Muscle layer of duodenum (tissue), 2 donors: Measurements from ENCODE around the gene DPP4.

ENCODE experiments used
- H3K27ac ChIP-seq: one replicate; pipeline ENCODE4 v1.7.0; 2013; ENCODE audit warnings: mild to moderate bottlenecking, low read length
- H3K27me3 ChIP-seq: one replicate; pipeline ENCODE4 v1.7.0; 2013; ENCODE audit warnings: low read depth, mild to moderate bottlenecking, control low read depth, low read length
- H3K36me3 ChIP-seq, 2 donors: one replicate each; pipeline ENCODE4 v1.7.0; 2013; ENCODE audit warnings: low read length in 2 of 2, control low read depth in 1 of 2, mild to moderate bottlenecking in 1 of 2; ENCODE audit not compliant: insufficient read depth in 2 of 2, control insufficient read depth in 1 of 2
- H3K4me1 ChIP-seq, 2 donors: one replicate each; pipeline ENCODE4 v1.7.0; 2013; ENCODE audit warnings: low read length in 2 of 2, mild to moderate bottlenecking in 2 of 2, control low read depth in 1 of 2, moderate library complexity in 1 of 2; ENCODE audit not compliant: insufficient read depth in 2 of 2, control insufficient read depth in 1 of 2
- H3K4me3 ChIP-seq, 2 donors: one replicate each; pipeline ENCODE4 v1.7.0; 2013; ENCODE audit warnings: low read length in 2 of 2, low read depth in 1 of 2, mild to moderate bottlenecking in 1 of 2
- H3K9me3 ChIP-seq, 2 donors: one replicate each; pipeline ENCODE4 v1.7.0; 2013; ENCODE audit warnings: low read length in 2 of 2, control low read depth in 1 of 2, mild to moderate bottlenecking in 1 of 2; ENCODE audit not compliant: control insufficient read depth in 1 of 2
- donor health status: healthy.

Gene DPP4

DNA sequence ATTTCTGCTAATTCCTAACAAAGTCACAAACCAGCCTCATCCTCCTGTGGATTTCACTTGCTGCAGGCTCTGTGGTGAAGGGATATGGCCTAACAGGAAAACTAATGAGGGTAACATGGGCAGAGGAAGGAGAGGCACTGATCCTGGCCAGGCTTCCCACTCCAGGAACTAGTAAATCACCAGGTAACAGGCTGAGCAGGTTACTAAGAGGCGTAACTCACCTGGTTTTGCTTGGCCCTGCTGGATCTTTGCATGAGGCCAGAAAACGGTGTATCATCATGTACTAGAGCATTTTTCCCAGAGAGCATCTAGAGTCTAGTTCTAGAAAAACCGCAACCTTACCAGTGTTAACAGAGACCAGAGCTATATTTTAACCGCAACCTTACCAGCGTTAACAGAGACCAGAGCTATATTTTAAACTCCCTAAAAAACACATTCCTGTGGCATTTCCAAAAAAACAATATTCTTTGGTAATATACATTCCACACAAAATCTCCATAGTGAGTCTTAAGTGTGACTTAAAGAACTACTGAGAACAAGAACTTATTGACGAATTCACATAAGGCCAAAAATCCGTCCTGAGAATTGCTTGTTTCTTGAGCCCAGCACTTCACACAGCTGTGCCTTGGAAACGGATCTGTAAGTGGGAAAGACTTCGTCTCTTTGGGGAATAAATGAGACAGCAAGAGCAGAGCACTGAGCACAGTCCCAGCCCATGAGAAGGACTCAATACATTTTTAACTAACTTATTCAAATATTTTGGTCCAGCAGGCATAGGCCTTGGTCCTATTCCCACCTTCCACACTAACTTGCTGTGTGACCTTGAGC is 43.4 kb downstream of the DPP4 start:
- no peaks in the 10 kb centered on the region for H3K36me3 ChIP-seq
- no peak overlapping the region for H3K27ac ChIP-seq
- H3K27me3 ChIP-seq, result no peaks in the 10 kb centered on the region
- peaks cover 0 to 13% of the 10 kb centered on the region in 2 donors for H3K4me1 ChIP-seq
- no peaks in the 10 kb centered on the region for H3K9me3 ChIP-seq
- no peak overlapping the region for H3K4me3 ChIP-seq

DNA sequence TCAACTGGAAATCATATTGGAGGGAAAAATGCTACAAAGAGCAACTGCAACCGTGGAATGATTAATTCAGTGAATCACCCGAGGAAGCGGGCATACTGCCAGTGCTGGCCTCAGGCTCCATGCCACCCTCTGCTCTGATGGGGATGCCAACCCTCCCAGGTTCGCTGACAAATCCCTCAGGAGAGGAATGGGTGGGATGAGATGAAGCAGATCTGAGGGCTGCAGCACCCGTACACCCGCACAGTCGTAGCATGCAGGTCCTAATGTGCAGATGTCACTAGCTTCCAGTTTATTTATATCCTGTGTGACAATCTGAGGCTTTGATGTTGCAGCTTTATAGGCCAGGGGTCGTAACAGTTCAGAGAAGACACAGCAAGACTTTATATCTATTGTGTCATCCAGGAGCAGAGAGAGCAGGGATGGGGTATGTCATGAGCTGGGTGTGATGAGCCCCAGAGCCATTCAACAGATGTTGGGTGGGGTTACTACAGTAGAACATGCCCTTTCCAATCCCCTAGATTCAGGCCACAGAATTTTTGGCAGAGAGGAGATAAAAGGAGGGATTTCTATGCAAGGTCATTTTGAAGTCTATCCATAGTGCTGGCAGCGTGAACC is 44.6 kb downstream of the DPP4 start:
- no peaks in the 10 kb centered on the region for H3K27me3 ChIP-seq
- no peaks in the 10 kb centered on the region for H3K36me3 ChIP-seq
- no peak overlapping the region for H3K27ac ChIP-seq
- H3K4me1 ChIP-seq, result peaks cover 0 to 13% of the 10 kb centered on the region in 2 donors
- H3K9me3 ChIP-seq, result no peaks in the 10 kb centered on the region
- no peak overlapping the region for H3K4me3 ChIP-seq

DNA sequence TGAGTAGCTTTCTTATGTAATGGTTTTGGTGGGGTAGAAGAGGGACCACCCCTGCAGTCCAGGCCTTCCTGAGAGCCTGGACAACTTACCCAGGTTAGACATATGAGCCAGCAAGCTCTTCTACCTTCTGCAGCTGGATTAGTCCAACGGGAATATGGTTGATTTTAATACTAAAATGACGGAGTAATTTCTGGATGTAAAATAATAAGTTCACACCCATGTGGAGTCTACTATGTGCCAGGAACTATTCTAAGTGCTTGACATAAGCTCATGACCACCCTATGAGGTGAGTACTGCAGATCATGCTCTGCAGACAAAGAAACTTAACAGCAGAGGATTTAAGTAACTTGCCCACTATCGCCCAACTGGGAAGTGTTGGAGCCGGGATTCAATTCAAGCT is 45.5 kb downstream of the DPP4 start:
- Histone ChIP-seq H3K4me3 (no peak overlapping the region), H3K4me1 (peaks cover 0 to 13% of the 10 kb centered on the region in 2 donors), H3K27ac (no peak overlapping the region), H3K27me3 (no peaks in the 10 kb centered on the region), H3K9me3 (no peaks in the 10 kb centered on the region), H3K36me3 (no peaks in the 10 kb centered on the region)

DNA sequence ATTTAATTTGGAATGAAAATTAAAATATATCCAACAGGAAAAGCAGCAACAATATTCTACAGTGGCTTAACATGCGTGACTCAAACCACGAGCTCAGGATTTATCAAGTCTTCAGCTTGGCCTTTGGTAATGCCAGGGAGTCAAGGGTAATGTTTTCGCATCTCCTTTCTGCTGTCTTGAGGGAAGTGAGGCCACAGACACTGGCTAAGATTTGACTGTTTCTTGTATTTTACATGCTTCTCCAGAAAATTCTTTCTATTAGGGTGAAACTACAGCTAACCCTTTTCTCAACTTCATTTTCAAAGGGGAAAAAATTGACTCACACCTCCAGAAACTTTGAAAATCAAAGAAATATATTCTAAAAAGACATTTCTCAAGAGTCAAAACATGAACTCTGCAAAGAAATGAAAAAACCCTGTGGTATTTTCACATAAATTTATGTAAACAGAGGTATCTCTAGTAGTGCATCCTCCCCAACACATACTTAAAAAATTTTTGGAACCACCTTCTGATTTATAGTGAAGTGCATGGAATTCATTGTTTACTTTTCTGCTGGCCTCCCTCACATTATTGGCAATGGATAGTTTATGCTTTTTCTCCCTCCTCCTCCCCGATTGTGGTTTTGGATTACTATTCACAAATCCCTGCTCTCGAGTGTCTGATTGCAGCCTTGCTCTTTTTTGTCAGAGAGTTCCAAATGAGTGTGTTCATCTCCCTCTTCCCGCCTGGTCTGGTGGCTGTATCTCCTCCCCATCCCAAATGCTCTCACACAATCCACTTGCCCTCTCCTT is 48.7 kb downstream of the DPP4 start:
- H3K27me3 ChIP-seq, result no peaks in the 10 kb centered on the region
- no peaks in the 10 kb centered on the region for H3K36me3 ChIP-seq
- H3K27ac ChIP-seq, result no peak overlapping the region
- H3K4me1 ChIP-seq, result peaks cover 0 to 19% of the 10 kb centered on the region in 2 donors
- H3K9me3 ChIP-seq, result no peaks in the 10 kb centered on the region
- no peak overlapping the region for H3K4me3 ChIP-seq

DNA sequence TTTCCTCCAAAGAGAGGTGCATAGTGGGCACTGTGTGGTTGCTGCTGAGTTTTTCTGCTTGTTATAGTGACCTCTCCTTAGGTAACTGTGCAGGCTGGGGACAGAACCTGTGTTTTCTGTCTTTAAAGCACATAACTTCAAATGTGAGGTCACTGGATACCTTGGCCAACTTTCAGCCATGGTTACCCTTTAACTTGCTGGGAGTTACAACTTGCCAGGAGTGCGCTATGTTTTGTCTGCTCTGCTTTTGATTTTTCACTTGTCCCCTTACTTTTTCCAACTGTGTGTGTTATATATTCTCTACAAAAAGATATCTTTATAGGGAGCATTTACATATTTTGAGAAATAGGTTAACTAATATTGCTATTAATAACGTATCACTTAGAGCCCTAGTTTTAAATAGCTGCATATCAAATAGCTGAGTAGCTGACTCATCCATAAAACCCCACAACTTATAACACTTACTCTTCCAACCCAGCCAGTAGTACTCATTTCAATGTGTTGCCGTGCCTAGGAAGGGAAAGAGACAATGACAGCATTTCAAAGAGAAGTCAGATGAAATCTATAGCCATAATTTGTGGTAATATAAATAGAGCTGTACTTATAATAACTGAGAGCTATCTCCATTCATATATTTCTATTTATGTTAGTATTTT is 51.6 kb downstream of the DPP4 start:
- H3K36me3 ChIP-seq, result no peaks in the 10 kb centered on the region
- no peak overlapping the region for H3K4me3 ChIP-seq
- H3K27ac ChIP-seq, result no peak overlapping the region
- no peaks in the 10 kb centered on the region for H3K27me3 ChIP-seq
- H3K4me1 ChIP-seq, result peaks cover 0 to 6% of the 10 kb centered on the region in 2 donors
- H3K9me3 ChIP-seq, result no peaks in the 10 kb centered on the region

DNA sequence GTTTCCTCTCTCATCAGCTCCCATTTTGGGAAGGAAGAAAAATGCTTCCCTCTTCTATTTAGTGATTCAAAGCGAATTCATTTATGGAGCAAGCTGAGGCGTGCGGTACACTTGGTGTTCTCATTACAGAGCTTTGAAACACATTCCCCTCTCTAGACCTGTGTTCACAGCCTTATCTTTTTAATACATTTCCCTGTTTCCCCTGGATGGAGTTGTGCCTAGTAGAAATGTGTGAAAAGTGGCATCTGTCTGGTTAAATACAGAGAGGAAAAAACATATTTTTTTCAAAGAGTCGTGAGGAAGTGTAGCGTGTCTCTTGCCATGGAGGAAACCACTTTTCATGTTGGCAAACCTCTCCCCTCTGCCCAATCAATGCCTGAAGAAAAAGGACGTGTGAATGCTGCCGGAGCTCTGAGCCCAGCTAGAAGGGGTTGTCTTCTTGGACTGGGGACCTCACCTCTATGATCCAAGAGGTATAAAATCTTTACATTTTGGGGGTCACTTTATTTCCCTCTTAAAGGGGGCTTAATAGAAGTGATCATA is 52.4 kb downstream of the DPP4 start:
- no peaks in the 10 kb centered on the region for H3K27me3 ChIP-seq
- peaks cover 0 to 6% of the 10 kb centered on the region in 2 donors for H3K4me1 ChIP-seq
- no peaks in the 10 kb centered on the region for H3K36me3 ChIP-seq
- no peak overlapping the region for H3K4me3 ChIP-seq
- H3K27ac ChIP-seq, result no peak overlapping the region
- no peaks in the 10 kb centered on the region for H3K9me3 ChIP-seq

DNA sequence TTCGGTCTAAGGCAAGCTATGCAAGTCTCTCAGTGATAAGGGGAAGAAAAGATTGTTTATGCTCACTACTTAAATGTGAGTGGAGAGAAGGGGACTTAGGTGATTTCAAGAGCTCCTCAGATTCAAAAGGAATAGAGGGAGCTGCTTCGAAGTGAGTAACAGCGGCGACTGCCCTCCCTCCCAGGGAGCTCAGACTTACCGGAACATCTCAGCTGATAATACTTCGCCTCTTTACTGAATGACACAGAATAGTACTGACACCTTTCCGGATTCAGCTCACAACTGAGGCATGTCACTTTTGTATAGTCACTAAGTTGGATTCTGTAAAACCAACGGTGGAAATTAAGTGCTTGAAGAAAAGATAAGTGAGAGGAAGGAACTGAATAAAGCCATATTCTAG is 55.5 kb downstream of the DPP4 start:
- Histone ChIP-seq H3K27ac (no peak overlapping the region), H3K4me1 (peaks cover 0 to 6% of the 10 kb centered on the region in 2 donors), H3K4me3 (no peak overlapping the region), H3K36me3 (no peaks in the 10 kb centered on the region), H3K9me3 (no peaks in the 10 kb centered on the region), H3K27me3 (no peaks in the 10 kb centered on the region)

DNA sequence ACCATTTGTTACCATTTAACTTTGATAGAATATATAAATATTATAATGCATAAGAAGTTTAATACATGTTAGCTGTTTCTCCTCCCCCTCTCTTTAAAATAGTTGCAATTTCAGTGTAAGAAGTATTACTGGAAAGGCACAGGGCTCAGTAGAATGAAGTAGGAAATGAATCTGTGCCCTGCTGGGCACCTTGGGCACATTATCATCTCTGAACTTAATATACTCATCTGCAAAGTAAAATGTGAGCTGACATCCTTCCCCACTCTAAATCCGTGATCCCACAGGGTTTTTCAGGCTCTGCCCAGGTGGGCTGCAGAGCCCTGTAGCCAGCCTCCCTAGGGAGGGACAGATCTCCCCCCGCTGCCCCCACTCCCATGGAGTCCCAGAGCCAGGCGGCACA is 56.8 kb downstream of the DPP4 start:
- Histone ChIP-seq H3K27ac (no peak overlapping the region), H3K4me1 (no peaks in the 10 kb centered on the region), H3K36me3 (no peaks in the 10 kb centered on the region), H3K4me3 (no peak overlapping the region), H3K27me3 (no peaks in the 10 kb centered on the region), H3K9me3 (no peaks in the 10 kb centered on the region)

DNA sequence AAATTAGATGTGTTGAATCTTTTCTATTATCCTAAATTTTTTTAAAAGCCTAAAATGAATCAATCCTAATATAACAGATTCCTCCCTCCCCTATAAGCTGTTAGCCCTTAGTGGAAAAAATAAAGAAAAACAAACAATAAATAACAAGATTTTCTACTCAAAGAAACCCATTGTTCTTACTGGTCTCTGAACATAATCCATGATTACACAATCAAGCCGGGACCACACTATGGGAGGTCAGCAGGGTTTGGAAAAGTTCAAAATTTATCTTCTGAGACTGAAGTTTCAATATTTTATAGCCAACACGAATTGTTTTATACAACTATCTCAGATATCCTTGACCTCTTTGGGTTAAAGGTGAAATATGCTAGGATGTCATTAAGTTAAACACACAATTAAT is 57.9 kb downstream of the DPP4 start:
- Histone ChIP-seq H3K9me3 (no peaks in the 10 kb centered on the region), H3K4me1 (no peaks in the 10 kb centered on the region), H3K4me3 (no peak overlapping the region), H3K27me3 (no peaks in the 10 kb centered on the region), H3K36me3 (no peaks in the 10 kb centered on the region), H3K27ac (no peak overlapping the region)

DNA sequence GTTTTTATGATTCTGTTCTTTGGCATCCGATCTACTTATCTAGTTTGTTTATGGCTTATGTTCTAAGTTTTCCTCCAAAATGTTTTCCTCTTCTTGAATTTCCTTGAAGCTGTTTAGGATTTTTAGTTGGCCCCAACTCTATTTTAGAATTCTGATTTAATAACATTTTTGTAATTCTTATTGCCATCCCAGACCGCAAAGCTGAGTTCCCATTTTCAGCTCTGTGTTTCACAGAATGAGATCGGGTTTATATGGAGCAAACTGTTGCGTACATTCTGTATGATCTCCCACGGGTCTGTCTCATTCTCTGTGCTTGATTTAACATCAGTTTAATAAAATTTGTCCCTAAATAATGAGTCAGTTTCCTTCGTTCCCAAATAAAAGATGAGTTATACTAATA is 59.3 kb downstream of the DPP4 start:
- Histone ChIP-seq H3K9me3 (no peaks in the 10 kb centered on the region), H3K4me1 (no peaks in the 10 kb centered on the region), H3K4me3 (no peak overlapping the region), H3K27me3 (no peaks in the 10 kb centered on the region), H3K36me3 (no peaks in the 10 kb centered on the region), H3K27ac (no peak overlapping the region)
